K562 (cell line): Measurements from ENCODE around the gene GRIA1. TPM values are rescaled to one million over a fixed set of nuclear protein-coding genes. Genes with fewer than 3 reads are reported as not detected.

Source experiments
- ATAC-seq: fragments of 200-7000 bp; cut with Tn5 transposase; 3 replicates; pipeline ENCODE4 v1.9.1; 2020; ENCODE audit warnings: moderate library complexity
- BruUV-seq: library from RNA; stranded (reverse); fragments of 400-500 nt; replicated peaks from 2 replicates; lab custom pipeline; 2021; lab: Mats Ljungman, UMichigan
- CTCF ChIA-PET: fragments of 300-600 bp; formaldehyde crosslinking; extraction: SDS; loops from one replicate; lab custom pipeline; 2021; ENCODE audit warnings: low intra/inter-chr PET ratio; lab: Yijun Ruan, JAX
- POLR2A ChIA-PET: fragments of 300-600, 350-650 bp; sonication (Branson Sonifier 250); formaldehyde crosslinking; extraction: SDS; loops from one replicate; lab custom pipeline; 2021; ENCODE audit warnings: antibody characterized with exemption, inconsistent platforms; lab: Yijun Ruan, JAX
- DNase-seq, 4 experiments: peaks; one replicate each; pipeline versions ENCODE4 v3.0.0 to v3.0.0-alpha.2; 2011 to 2018; ENCODE audit warnings: low spot score in 3 of 4, mixed read lengths in 3 of 4; ENCODE audit errors: extremely low read depth in 1 of 4
- FAIRE-seq: peaks from 2 replicates; lab custom pipeline; 2011; peaks lifted over from hg19 to GRCh38; lab: Jason Lieb, UNC
- H2AFZ ChIP-seq: 2 replicates; pipeline ENCODE4 v1.6.0; 2011; ENCODE audit warnings: low read depth, low read length, control low read depth, inconsistent platforms
- H3K27ac ChIP-seq: fragments of 200-600 bp; 3 replicates; pipeline ENCODE4 v1.8.0; 2011; ENCODE audit warnings: low read depth, mild to moderate bottlenecking, control low read depth, inconsistent platforms, low read length, moderate library complexity, mixed read lengths; ENCODE audit errors: extremely low read depth
- H3K27me3 ChIP-seq, 2 experiments: fragments of 300-600 bp in 1 of 2; 2 replicates in 1 of 2; 3 replicates in 1 of 2; pipeline versions ENCODE4 v1.6.0 to v1.8.0; 2011; ENCODE audit warnings: inconsistent platforms in 2 of 2, low read length in 2 of 2, mild to moderate bottlenecking in 1 of 2, mixed read lengths in 1 of 2, moderate library complexity in 1 of 2; ENCODE audit not compliant: control insufficient read depth in 2 of 2, insufficient read depth in 2 of 2
- H3K36me3 ChIP-seq: fragments of 300-600 bp; 3 replicates; pipeline ENCODE4 v1.8.0; 2011; ENCODE audit warnings: mild to moderate bottlenecking, low read length, inconsistent platforms; ENCODE audit not compliant: control insufficient read depth, insufficient read depth
- H3K4me1 ChIP-seq, 2 experiments: fragments of 200-600 bp in 1 of 2; replicated peaks in 1 of 2; 2 replicates in 1 of 2; 3 replicates in 1 of 2; pipeline versions ENCODE4 v1.5.1 to v1.8.0; 2011; ENCODE audit warnings: inconsistent platforms in 2 of 2, low read length in 2 of 2, mild to moderate bottlenecking in 1 of 2, mixed read lengths in 1 of 2, moderate library complexity in 1 of 2; ENCODE audit not compliant: control insufficient read depth in 2 of 2, insufficient read depth in 2 of 2
- H3K4me2 ChIP-seq: 2 replicates; pipeline ENCODE4 v1.6.1; 2011; ENCODE audit warnings: low read length, control low read depth, inconsistent platforms, mixed read lengths; ENCODE audit not compliant: insufficient read depth
- H3K4me3 ChIP-seq: fragments of 200-600 bp; sonication (generic), shearing (Covaris generic); 2 replicates; pipeline ENCODE4 v1.5.1; 2016; ENCODE audit warnings: control low read depth, inconsistent platforms
- H3K79me2 ChIP-seq: fragments of 200-600 bp; 3 replicates; pipeline ENCODE4 v1.8.0; 2011; ENCODE audit warnings: low read length, inconsistent platforms; ENCODE audit not compliant: control insufficient read depth, insufficient read depth
- H3K9ac ChIP-seq, 2 experiments: 2 replicates each; pipeline versions ENCODE4 v1.6.0 to v1.6.1; 2011; ENCODE audit warnings: low read depth in 2 of 2, low read length in 2 of 2, control low read depth in 1 of 2, inconsistent platforms in 1 of 2, mild to moderate bottlenecking in 1 of 2, mixed read lengths in 1 of 2; ENCODE audit not compliant: insufficient read depth in 1 of 2
- H3K9me1 ChIP-seq: one replicate; pipeline ENCODE4 v1.6.0; 2011; ENCODE audit warnings: inconsistent platforms, mild to moderate bottlenecking, low read length, moderate library complexity; ENCODE audit not compliant: control insufficient read depth, insufficient read depth
- H3K9me3 ChIP-seq: replicated peaks from 2 replicates; pipeline ENCODE4 v1.5.1; 2011; ENCODE audit warnings: low read depth, low read length, inconsistent platforms; ENCODE audit not compliant: control insufficient read depth, insufficient read depth
- H4K20me1 ChIP-seq: replicated peaks from 2 replicates; pipeline ENCODE4 v1.6.1; 2011; ENCODE audit warnings: low read length, inconsistent platforms, mixed read lengths; ENCODE audit not compliant: control insufficient read depth, insufficient read depth
- CHD1 ChIP-seq: fragments of 200-600 bp; sonication (generic); IDR thresholded peaks from one replicate; pipeline ENCODE4 v1.6.1; 2012; ENCODE audit warnings: mild to moderate bottlenecking, moderate library complexity, low read length, inconsistent platforms
- FOXP1 ChIP-seq: sonication (generic); formaldehyde crosslinking; IDR thresholded peaks from 2 replicates; pipeline ENCODE4 v1.8.0; 2022; ENCODE audit warnings: mild to moderate bottlenecking, missing genetic modification reagents
- HDAC3 ChIP-seq: fragments of 450-650 bp; IDR thresholded peaks from 2 replicates; pipeline ENCODE4 v1.6.1; 2018; ENCODE audit warnings: borderline replicate concordance, mild to moderate bottlenecking, moderate library complexity; ENCODE audit not compliant: partially characterized antibody
- MAFG ChIP-seq: fragments of 450-650 bp; conservative IDR thresholded peaks from 2 replicates; pipeline ENCODE4 v1.6.1; 2016; ENCODE audit warnings: missing genetic modification characterization, missing compliant biosample characterization
- NCOA4 ChIP-seq: fragments of 450-650 bp; IDR thresholded peaks from 2 replicates; pipeline ENCODE4 v1.6.1; 2018; ENCODE audit warnings: mild to moderate bottlenecking; ENCODE audit not compliant: partially characterized antibody
- NR4A1 ChIP-seq, 2 experiments: fragments of 250-450 bp in 1 of 2; fragments of 450-650 bp in 1 of 2; sonication (Bioruptor Pico) in 1 of 2; IDR thresholded peaks; 2 replicates each; pipeline versions ENCODE4 v1.4.0 to v1.6.1; 2016 to 2020; ENCODE audit warnings: mild to moderate bottlenecking in 2 of 2, missing compliant biosample characterization in 1 of 2, missing genetic modification characterization in 1 of 2, moderate library complexity in 1 of 2
- POLR2AphosphoS5 ChIP-seq: IDR thresholded peaks from 2 replicates; pipeline ENCODE4 v1.6.1; 2011; ENCODE audit warnings: mild to moderate bottlenecking, low read depth, low read length, moderate library complexity; ENCODE audit not compliant: control insufficient read depth, insufficient read depth
- PYGO2 ChIP-seq: fragments of 450-650 bp; IDR thresholded peaks from 2 replicates; pipeline ENCODE4 v1.6.1; 2016; ENCODE audit warnings: mild to moderate bottlenecking, missing genetic modification characterization, moderate library complexity, missing compliant biosample characterization
- SMARCB1 ChIP-seq: IDR thresholded peaks from 2 replicates; pipeline ENCODE4 v1.6.1; 2011; ENCODE audit warnings: improper control_type of control experiment, low read depth; ENCODE audit not compliant: insufficient read length
- SOX6 ChIP-seq: fragments of 450-650 bp; IDR thresholded peaks from 2 replicates; pipeline ENCODE4 v1.6.1; 2014; ENCODE audit warnings: mild to moderate bottlenecking
- ZNF121 ChIP-seq: sonication (generic); formaldehyde crosslinking; conservative IDR thresholded peaks from 2 replicates; pipeline ENCODE4 v1.8.0; 2022; ENCODE audit warnings: missing genetic modification reagents
- ZNF507 ChIP-seq: conservative IDR thresholded peaks from 2 replicates; pipeline ENCODE4 v1.6.1; 2017; ENCODE audit warnings: missing genetic modification characterization, missing compliant biosample characterization
- WGBS: fragments of 100-300 bp; shearing (Covaris generic); methylation state at CpG from one replicate; pipeline ENCODE4 v1.1.6; 2016; ENCODE audit warnings: low coverage, mixed read lengths; ENCODE audit not compliant: insufficient coverage; ENCODE audit errors: missing lambda C conversion rate; 5-methylcytosine and 5-hydroxymethylcytosine counted together
- in situ Hi-C: fragments of 300-500 bp; cut with MboI; formaldehyde crosslinking; loops from 4 replicates; pipeline ENCODE4 v1.15.0; 2018; ENCODE audit warnings: inconsistent platforms, mixed read lengths
- intact Hi-C: fragments of 100-400 bp; cut with micrococcal nuclease; formaldehyde crosslinking; loops from 2 replicates; pipeline ENCODE4 v1.14.2; 2022
- polyA plus RNA-seq, 8 experiments: library from polyadenylated mRNA; depleted of rRNA in 4 of 8; stranded (reverse) in 5 of 8; unstranded in 3 of 8; fragments of >200 nt; fragmentation: Nextera tagmentation in 2 of 8; fragmentation: Illumina TruSeq in 1 of 8; extraction: Ambion mirVana in 2 of 8; extraction: Trizol in 1 of 8; gene quantifications; 2 replicates each; pipeline versions ENCODE4 v1.2.1 to v1.2.3, GENCODE V29; 2011 to 2014; ENCODE audit warnings: inconsistent platforms in 1 of 8, missing spikeins in 1 of 8
- total RNA-seq, 7 experiments: library from RNA; depleted of rRNA in 6 of 7; stranded (reverse); fragments of >200 nt in 6 of 7; fragmentation: Illumina TruSeq in 2 of 7; extraction: Trizol in 2 of 7; gene quantifications; 2 replicates each; pipeline versions ENCODE4 v1.2.1 to v1.2.3, GENCODE V29; 2011 to 2021; ENCODE audit warnings: low replicate concordance in 1 of 7
- TF ChIP-seq, protein P1 (sequence below): fragments of 250-450 bp; sonication (Bioruptor Pico); IDR thresholded peaks from 2 replicates; pipeline ENCODE4 v1.8.0; 2021; ENCODE audit warnings: borderline replicate concordance, mild to moderate bottlenecking, moderate library complexity; ENCODE audit not compliant: poor library complexity, severe bottlenecking
- TF ChIP-seq, protein P2 (sequence below): fragments of 450-650 bp; conservative IDR thresholded peaks from 2 replicates; pipeline ENCODE4 v1.6.1; 2016; ENCODE audit warnings: missing genetic modification characterization, low read depth, mild to moderate bottlenecking, missing compliant biosample characterization, moderate library complexity
- TF ChIP-seq, protein P3 (sequence below): fragments of 150-350 bp; conservative IDR thresholded peaks from 2 replicates; pipeline ENCODE4 v1.6.1; 2014; ENCODE audit warnings: low read length

GRIA1 gene
- total and polyA plus RNA-seq, 9 of the 15 experiments (the other 6 are each of a cell fraction or from before 2014, with no cell fraction given), result not detected

DNA sequence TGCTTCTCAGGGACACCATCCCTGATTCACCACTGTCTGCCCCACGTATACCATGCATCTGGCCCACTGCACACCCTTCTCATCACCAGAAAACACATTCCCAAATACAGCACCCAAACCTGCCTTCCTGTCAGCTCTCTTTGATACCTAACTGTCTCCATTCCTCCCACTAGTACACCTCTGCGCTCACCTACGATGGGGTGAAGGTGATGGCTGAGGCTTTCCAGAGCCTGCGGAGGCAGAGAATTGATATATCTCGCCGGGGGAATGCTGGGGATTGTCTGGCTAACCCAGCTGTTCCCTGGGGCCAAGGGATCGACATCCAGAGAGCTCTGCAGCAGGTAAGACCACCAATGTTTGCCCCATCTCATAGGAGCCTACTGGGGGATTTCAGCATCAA is 186.4 kb downstream of the GRIA1 start (continued):
- TF ChIP-seq HDAC3 (no peak), POLR2AphosphoS5 (no peak), NR4A1 (CRISPR knock-in tag; IDR thresholded peaks at IDR 0.05) (no peak), NR4A1 (tag; IDR thresholded peaks at IDR 0.05) (no peak)

DNA sequence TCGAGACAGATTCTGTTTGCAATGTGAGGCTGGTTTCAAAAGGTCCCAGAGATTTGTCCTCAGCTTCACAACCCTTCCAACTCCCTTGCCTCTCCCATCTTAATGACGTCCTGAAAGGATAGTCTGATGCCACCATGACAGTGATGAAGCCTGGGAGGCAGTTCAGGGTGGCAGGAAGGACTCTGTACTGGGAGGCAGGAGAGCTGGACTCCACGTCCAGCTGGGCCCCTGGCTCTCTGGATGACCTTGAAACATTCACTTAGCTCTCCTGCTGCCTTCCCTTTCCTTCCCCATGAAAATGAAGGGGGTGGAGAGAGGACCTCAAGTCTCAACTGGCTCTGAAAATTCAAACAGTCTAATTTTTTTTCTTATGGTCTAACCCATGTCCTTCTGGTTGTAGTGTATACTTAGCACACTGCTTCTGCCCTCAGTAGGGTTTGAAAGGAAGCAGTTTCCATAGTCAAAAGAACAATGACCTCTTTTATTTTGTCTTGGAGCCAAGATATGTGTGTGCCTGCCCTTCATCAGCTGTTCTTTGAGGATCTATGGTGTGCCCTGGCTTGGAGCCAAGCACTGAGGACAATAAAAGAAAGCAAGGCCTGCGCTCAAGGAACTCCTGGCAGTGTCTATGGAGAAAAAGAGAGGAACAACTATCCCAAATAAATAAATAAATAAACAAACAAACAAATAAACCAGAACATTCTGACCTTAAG is 188.3 kb downstream of the GRIA1 start:
- no peak for ATAC-seq
- no TSS peak for BruUV-seq
- Histone ChIP-seq H4K20me1 (no peaks in the 10 kb centered on the region), H3K36me3 (no peaks in the 10 kb centered on the region), H3K9me3 (no peaks in the 10 kb centered on the region), H3K79me2 (no peaks in the 10 kb centered on the region), H3K27me3 (peaks cover 0 to 5% of the 10 kb centered on the region in 2 experiments; a peak in 1 of 5 replicates), H2AFZ (no peak overlapping the region), H3K9ac (no peak overlapping the region), H3K4me1 (no peaks in the 10 kb centered on the region), H3K4me2 (no peak overlapping the region), H3K4me3 (no peak overlapping the region), H3K27ac (no peak overlapping the region), H3K9me1 (no peaks in the 10 kb centered on the region)
- CTCF ChIA-PET, result no interaction called here
- POLR2A ChIA-PET, result interaction anchor here (2.0 kb wide), 1 partner anchor 9 kb away, joined by 6 read pairs; no protein-coding TSS in a partner anchor
- DNase-seq, result no peak
- intact Hi-C loops (no loop called here), in situ Hi-C loops (no loop called here)
- WGBS, result 0% methylated on average over 4 of the region's 4 CpGs
- FAIRE-seq, result no peak
- TF ChIP-seq ZNF121 (CRISPR knock-in tag) (no peak), SOX6 (no peak), ZNF507 (tag) (no peak), MAFG (no peak), PYGO2 (tag) (no peak), SMARCB1 (no peak), NCOA4 (no peak), FOXP1 (CRISPR knock-in tag) (no peak), CHD1 (no peak)
- TF ChIP-seq, protein P1, sequence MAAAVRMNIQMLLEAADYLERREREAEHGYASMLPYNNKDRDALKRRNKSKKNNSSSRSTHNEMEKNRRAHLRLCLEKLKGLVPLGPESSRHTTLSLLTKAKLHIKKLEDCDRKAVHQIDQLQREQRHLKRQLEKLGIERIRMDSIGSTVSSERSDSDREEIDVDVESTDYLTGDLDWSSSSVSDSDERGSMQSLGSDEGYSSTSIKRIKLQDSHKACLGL (CRISPR knock-in tag), result no peak
- TF ChIP-seq, protein P2, sequence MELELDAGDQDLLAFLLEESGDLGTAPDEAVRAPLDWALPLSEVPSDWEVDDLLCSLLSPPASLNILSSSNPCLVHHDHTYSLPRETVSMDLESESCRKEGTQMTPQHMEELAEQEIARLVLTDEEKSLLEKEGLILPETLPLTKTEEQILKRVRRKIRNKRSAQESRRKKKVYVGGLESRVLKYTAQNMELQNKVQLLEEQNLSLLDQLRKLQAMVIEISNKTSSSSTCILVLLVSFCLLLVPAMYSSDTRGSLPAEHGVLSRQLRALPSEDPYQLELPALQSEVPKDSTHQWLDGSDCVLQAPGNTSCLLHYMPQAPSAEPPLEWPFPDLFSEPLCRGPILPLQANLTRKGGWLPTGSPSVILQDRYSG, result no peak
- TF ChIP-seq, protein P3, sequence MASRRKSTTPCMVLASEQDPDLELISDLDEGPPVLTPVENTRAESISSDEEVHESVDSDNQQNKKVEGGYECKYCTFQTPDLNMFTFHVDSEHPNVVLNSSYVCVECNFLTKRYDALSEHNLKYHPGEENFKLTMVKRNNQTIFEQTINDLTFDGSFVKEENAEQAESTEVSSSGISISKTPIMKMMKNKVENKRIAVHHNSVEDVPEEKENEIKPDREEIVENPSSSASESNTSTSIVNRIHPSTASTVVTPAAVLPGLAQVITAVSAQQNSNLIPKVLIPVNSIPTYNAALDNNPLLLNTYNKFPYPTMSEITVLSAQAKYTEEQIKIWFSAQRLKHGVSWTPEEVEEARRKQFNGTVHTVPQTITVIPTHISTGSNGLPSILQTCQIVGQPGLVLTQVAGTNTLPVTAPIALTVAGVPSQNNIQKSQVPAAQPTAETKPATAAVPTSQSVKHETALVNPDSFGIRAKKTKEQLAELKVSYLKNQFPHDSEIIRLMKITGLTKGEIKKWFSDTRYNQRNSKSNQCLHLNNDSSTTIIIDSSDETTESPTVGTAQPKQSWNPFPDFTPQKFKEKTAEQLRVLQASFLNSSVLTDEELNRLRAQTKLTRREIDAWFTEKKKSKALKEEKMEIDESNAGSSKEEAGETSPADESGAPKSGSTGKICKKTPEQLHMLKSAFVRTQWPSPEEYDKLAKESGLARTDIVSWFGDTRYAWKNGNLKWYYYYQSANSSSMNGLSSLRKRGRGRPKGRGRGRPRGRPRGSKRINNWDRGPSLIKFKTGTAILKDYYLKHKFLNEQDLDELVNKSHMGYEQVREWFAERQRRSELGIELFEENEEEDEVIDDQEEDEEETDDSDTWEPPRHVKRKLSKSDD, result no peak
